ENCODE measurements around the gene RHOD. TPM values are rescaled to one million over a fixed set of nuclear protein-coding genes. Genes with fewer than 3 reads are reported as not detected.

Gene RHOD
- total and polyA plus RNA-seq, 9 donors = 13.2 to 20.9 (median 16.5) TPM

- 39% methylated on average over 14 of the region's 20 CpGs for WGBS (ENCODE audit: insufficient coverage)
- Histone ChIP-seq H3K27ac (ENCODE audit: low read length) (no peak overlapping the region), H3K36me3 (ENCODE audit: control insufficient read depth, insufficient read depth, low read length) (no peaks in the 10 kb centered on the region), H3K4me3 (ENCODE audit: low read length) (no peak overlapping the region), H3K9me3 (replicated peaks; ENCODE audit: control insufficient read depth, low read depth, low read length) (no peaks in the 10 kb centered on the region), H3K27me3 (ENCODE audit: control insufficient read depth, insufficient read depth, low read length) (peaks cover 2% of the 10 kb centered on the region), H3K4me1 (ENCODE audit: control insufficient read depth, insufficient read depth, low read length) (peaks cover 8% of the 10 kb centered on the region)
- peak; percentile 33 for DNase-seq
These were observed 25.6 kb downstream of the RHOD start for GRCh38 chr11:67082071-67082791.

- H3K36me3 ChIP-seq (ENCODE audit: control insufficient read depth, insufficient read depth, low read length) = no peaks in the 10 kb centered on the region
- H3K4me1 ChIP-seq (ENCODE audit: control insufficient read depth, insufficient read depth, low read length) = peaks cover 8% of the 10 kb centered on the region
- DNase-seq = no peak
- no peaks in the 10 kb centered on the region for H3K9me3 ChIP-seq (replicated peaks; ENCODE audit: control insufficient read depth, low read depth, low read length)
- H3K4me3 ChIP-seq (ENCODE audit: low read length) = no peak overlapping the region
- 60% methylated on average over 3 of the region's 8 CpGs for WGBS (ENCODE audit: insufficient coverage)
- peaks cover 2% of the 10 kb centered on the region for H3K27me3 ChIP-seq (ENCODE audit: control insufficient read depth, insufficient read depth, low read length)
- H3K27ac ChIP-seq (ENCODE audit: low read length) = no peak overlapping the region
These were observed 27.2 kb downstream of the RHOD start for GRCh38 chr11:67083786-67084366.

- H3K4me1 ChIP-seq (ENCODE audit: control insufficient read depth, insufficient read depth, low read length) = peaks cover 8% of the 10 kb centered on the region
- no peak overlapping the region for H3K4me3 ChIP-seq (ENCODE audit: low read length)
- H3K9me3 ChIP-seq (replicated peaks; ENCODE audit: control insufficient read depth, low read depth, low read length) = no peaks in the 10 kb centered on the region
- DNase-seq = no peak
- no peak overlapping the region for H3K27ac ChIP-seq (ENCODE audit: low read length)
- H3K27me3 ChIP-seq (ENCODE audit: control insufficient read depth, insufficient read depth, low read length) = peaks cover 2% of the 10 kb centered on the region
- H3K36me3 ChIP-seq (ENCODE audit: control insufficient read depth, insufficient read depth, low read length) = no peaks in the 10 kb centered on the region
- WGBS (ENCODE audit: insufficient coverage) = 88% methylated on average over 3 of the region's 5 CpGs
These were observed 29.0 kb downstream of the RHOD start for GRCh38 chr11:67085617-67086016.

- no peaks in the 10 kb centered on the region for H3K27me3 ChIP-seq (ENCODE audit: control insufficient read depth, insufficient read depth, low read length)
- 94% methylated on average over 4 of the region's 8 CpGs for WGBS (ENCODE audit: insufficient coverage)
These were observed 34.1 kb downstream of the RHOD start for GRCh38 chr11:67090717-67091116.

GRCh38 chr11:67095214-67095507 is 38.5 kb downstream of the RHOD start:
- Histone ChIP-seq H3K4me3 (ENCODE audit: low read length) (no peak overlapping the region), H3K4me1 (ENCODE audit: control insufficient read depth, insufficient read depth, low read length) (peaks cover 2% of the 10 kb centered on the region), H3K9me3 (replicated peaks; ENCODE audit: control insufficient read depth, low read depth, low read length) (no peaks in the 10 kb centered on the region), H3K36me3 (ENCODE audit: control insufficient read depth, insufficient read depth, low read length) (no peaks in the 10 kb centered on the region), H3K27me3 (ENCODE audit: control insufficient read depth, insufficient read depth, low read length) (no peaks in the 10 kb centered on the region), H3K27ac (ENCODE audit: low read length) (no peak overlapping the region)
- no peak for DNase-seq
- WGBS (ENCODE audit: insufficient coverage) = 83% methylated on average over 1 of the region's 1 CpG

More at GRCh38 chr11:67090717-67091116, 34.1 kb downstream of the RHOD start:
- Histone ChIP-seq H3K9me3 (replicated peaks; ENCODE audit: control insufficient read depth, low read depth, low read length) (no peaks in the 10 kb centered on the region), H3K4me1 (ENCODE audit: control insufficient read depth, insufficient read depth, low read length) (no peaks in the 10 kb centered on the region), H3K36me3 (ENCODE audit: control insufficient read depth, insufficient read depth, low read length) (no peaks in the 10 kb centered on the region), H3K4me3 (ENCODE audit: low read length) (no peak overlapping the region), H3K27ac (ENCODE audit: low read length) (no peak overlapping the region)
- DNase-seq = no peak

DNA sequence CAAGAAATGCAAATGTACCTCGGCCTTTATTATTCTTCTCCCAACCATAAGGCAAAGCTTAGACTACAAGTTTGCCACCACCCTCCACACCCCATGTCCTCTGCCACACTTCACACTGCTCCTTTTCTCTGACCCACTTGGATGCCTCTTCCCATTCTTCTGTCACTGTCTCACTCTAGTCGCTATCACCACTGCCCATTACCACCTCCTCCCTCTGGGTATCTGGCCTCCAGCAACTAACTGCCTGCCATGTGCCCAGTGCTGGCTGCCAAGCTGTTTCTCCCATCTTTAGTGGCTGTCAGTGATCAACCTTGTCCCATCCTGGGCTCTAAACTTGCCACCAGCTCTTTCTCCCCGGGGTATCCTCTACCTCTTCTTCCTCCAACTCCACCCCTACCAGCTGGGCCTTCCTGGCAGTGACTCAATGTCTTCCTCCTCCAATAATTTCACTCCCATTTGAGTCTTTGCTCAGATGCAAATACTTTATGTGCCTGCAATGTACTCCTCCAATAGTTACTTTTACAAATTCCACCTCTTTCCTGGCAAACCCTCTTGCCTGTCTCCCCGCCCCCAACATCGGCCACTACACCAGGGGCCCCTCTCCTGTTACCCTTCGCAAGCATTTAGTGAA is 42.3 kb downstream of the RHOD start:
- no peak for DNase-seq
- Histone ChIP-seq H3K27ac (ENCODE audit: low read length) (no peak overlapping the region), H3K4me3 (ENCODE audit: low read length) (no peak overlapping the region), H3K36me3 (ENCODE audit: control insufficient read depth, insufficient read depth, low read length) (no peaks in the 10 kb centered on the region), H3K9me3 (replicated peaks; ENCODE audit: control insufficient read depth, low read depth, low read length) (no peaks in the 10 kb centered on the region), H3K27me3 (ENCODE audit: control insufficient read depth, insufficient read depth, low read length) (no peaks in the 10 kb centered on the region), H3K4me1 (ENCODE audit: control insufficient read depth, insufficient read depth, low read length) (peaks cover 2% of the 10 kb centered on the region)
- 73% methylated on average over 2 of the region's 6 CpGs for WGBS (ENCODE audit: insufficient coverage)

DNA sequence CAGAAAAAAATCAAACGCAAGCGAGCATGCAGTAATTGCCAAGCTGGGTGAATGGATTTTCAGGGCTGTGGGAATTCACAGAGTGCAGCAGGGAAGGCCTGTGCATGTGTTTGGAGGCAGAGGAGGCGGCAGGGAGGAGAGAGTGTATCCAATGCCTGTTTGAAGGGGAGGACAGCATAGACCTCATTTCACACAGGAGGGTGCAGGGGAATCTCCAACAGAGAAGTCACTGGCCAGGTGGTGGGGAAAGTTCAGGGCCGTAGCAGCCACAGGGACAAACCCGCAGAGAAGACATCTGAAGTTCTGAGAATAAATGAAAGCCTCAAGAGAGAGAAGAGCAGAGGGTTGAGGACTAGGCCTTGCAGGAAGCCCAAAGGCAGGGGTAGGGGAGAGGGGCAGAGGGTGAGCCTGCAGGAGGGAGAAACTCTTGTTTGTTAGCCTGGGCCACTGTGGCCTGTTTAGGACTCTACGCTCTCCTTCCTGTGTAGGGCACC is 43.2 kb downstream of the RHOD start:
- Histone ChIP-seq H3K4me3 (ENCODE audit: low read length) (no peak overlapping the region), H3K36me3 (ENCODE audit: control insufficient read depth, insufficient read depth, low read length) (no peaks in the 10 kb centered on the region), H3K27ac (ENCODE audit: low read length) (no peak overlapping the region), H3K9me3 (replicated peaks; ENCODE audit: control insufficient read depth, low read depth, low read length) (no peaks in the 10 kb centered on the region), H3K4me1 (ENCODE audit: control insufficient read depth, insufficient read depth, low read length) (peaks cover 2% of the 10 kb centered on the region), H3K27me3 (ENCODE audit: control insufficient read depth, insufficient read depth, low read length) (no peaks in the 10 kb centered on the region)
- WGBS (ENCODE audit: insufficient coverage) = 64% methylated on average over 6 of the region's 6 CpGs
- DNase-seq = no peak

- 80% methylated on average over 6 of the region's 8 CpGs for WGBS (ENCODE audit: insufficient coverage)
- Histone ChIP-seq H3K9me3 (replicated peaks; ENCODE audit: control insufficient read depth, low read depth, low read length) (no peaks in the 10 kb centered on the region), H3K27me3 (ENCODE audit: control insufficient read depth, insufficient read depth, low read length) (no peaks in the 10 kb centered on the region), H3K27ac (ENCODE audit: low read length) (no peak overlapping the region), H3K36me3 (ENCODE audit: control insufficient read depth, insufficient read depth, low read length) (no peaks in the 10 kb centered on the region), H3K4me3 (ENCODE audit: low read length) (no peak overlapping the region), H3K4me1 (ENCODE audit: control insufficient read depth, insufficient read depth, low read length) (peaks cover 2% of the 10 kb centered on the region)
- no peak for DNase-seq
These were observed 46.0 kb downstream of the RHOD start for GRCh38 chr11:67102664-67103063.

DNA sequence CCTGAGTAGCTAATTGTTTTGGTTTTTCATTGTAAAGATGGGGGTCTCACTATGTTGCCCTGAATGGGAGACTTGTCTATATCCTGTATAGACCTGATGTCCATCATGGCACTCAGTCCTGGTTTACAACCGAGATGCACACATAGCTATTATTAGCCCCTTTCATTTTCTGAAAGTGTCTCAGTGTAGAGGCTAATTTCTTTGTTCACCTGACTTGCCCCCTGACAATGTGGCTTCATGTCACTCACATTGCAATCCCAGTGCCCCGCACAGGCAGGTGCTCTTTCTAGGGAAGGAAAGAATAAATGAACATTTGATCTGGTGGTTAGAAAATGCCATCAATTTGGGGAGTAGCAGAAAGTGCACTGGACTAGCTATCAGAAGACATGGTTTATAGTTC is 49.3 kb downstream of the RHOD start:
- Histone ChIP-seq H3K27me3 (ENCODE audit: control insufficient read depth, insufficient read depth, low read length) (no peaks in the 10 kb centered on the region), H3K4me3 (ENCODE audit: low read length) (no peak overlapping the region), H3K36me3 (ENCODE audit: control insufficient read depth, insufficient read depth, low read length) (no peaks in the 10 kb centered on the region), H3K4me1 (ENCODE audit: control insufficient read depth, insufficient read depth, low read length) (peaks cover 4% of the 10 kb centered on the region), H3K9me3 (replicated peaks; ENCODE audit: control insufficient read depth, low read depth, low read length) (no peaks in the 10 kb centered on the region), H3K27ac (ENCODE audit: low read length) (no peak overlapping the region)
- no CpG with 5 or more reads among the region's 2 CpGs for WGBS (ENCODE audit: insufficient coverage)
- DNase-seq = no peak

GRCh38 chr11:67111261-67111660 is 54.6 kb downstream of the RHOD start:
- peak; percentile 90 for DNase-seq
- no peaks in the 10 kb centered on the region for H3K36me3 ChIP-seq (ENCODE audit: control insufficient read depth, insufficient read depth, low read length)
- H3K4me3 ChIP-seq (ENCODE audit: low read length) = no peak overlapping the region
- peaks cover 12% of the 10 kb centered on the region for H3K4me1 ChIP-seq (ENCODE audit: control insufficient read depth, insufficient read depth, low read length)
- no peaks in the 10 kb centered on the region for H3K27me3 ChIP-seq (ENCODE audit: control insufficient read depth, insufficient read depth, low read length)
- WGBS (ENCODE audit: insufficient coverage) = no CpG with 5 or more reads among the region's 1 CpG
- H3K9me3 ChIP-seq (replicated peaks; ENCODE audit: control insufficient read depth, low read depth, low read length) = no peaks in the 10 kb centered on the region
- H3K27ac ChIP-seq (ENCODE audit: low read length) = peak overlapping the region; percentile 45
